Neutrophil (primary cell): Measurements from ENCODE around the gene SULT4A1.

Source experiments
- H3K27ac ChIP-seq: fragments of 200-600 bp; sonication (generic); 2 replicates; pipeline ENCODE4 v1.5.1; 2016; ENCODE audit warnings: mild to moderate bottlenecking, moderate library complexity
- H3K27me3 ChIP-seq: fragments of 200-600 bp; sonication (generic); 2 replicates; pipeline ENCODE4 v1.6.0; 2016; ENCODE audit warnings: mild to moderate bottlenecking
- H3K36me3 ChIP-seq: fragments of 200-600 bp; sonication (generic); 2 replicates; pipeline ENCODE4 v1.5.1; 2017
- H3K4me1 ChIP-seq, 2 experiments: fragments of 200-600 bp in 1 of 2; sonication (generic) in 1 of 2; 1 replicate in 1 of 2; 2 replicates in 1 of 2; pipeline versions ENCODE4 v1.5.1 to v1.6.1; 2013 to 2016; ENCODE audit warnings: low read depth in 1 of 2, low read length in 1 of 2, mild to moderate bottlenecking in 1 of 2, moderate library complexity in 1 of 2; ENCODE audit not compliant: control insufficient read depth in 1 of 2, insufficient read depth in 1 of 2
- H3K4me3 ChIP-seq, 2 experiments: fragments of 200-600 bp in 1 of 2; sonication (generic) in 1 of 2; 1 replicate in 1 of 2; 2 replicates in 1 of 2; pipeline ENCODE4 v1.5.1; 2013 to 2016; ENCODE audit warnings: low read depth in 1 of 2, low read length in 1 of 2, mild to moderate bottlenecking in 1 of 2, moderate library complexity in 1 of 2
- H3K9me3 ChIP-seq: fragments of 200-600 bp; sonication (generic); 2 replicates; pipeline ENCODE4 v1.5.1; 2016
- TF ChIP-seq, protein P1 (sequence below): fragments of 200-600 bp; sonication (generic); IDR thresholded peaks from 2 replicates; pipeline ENCODE4 v1.5.1; 2016; ENCODE audit warnings: antibody characterized with exemption

Gene SULT4A1

DNA sequence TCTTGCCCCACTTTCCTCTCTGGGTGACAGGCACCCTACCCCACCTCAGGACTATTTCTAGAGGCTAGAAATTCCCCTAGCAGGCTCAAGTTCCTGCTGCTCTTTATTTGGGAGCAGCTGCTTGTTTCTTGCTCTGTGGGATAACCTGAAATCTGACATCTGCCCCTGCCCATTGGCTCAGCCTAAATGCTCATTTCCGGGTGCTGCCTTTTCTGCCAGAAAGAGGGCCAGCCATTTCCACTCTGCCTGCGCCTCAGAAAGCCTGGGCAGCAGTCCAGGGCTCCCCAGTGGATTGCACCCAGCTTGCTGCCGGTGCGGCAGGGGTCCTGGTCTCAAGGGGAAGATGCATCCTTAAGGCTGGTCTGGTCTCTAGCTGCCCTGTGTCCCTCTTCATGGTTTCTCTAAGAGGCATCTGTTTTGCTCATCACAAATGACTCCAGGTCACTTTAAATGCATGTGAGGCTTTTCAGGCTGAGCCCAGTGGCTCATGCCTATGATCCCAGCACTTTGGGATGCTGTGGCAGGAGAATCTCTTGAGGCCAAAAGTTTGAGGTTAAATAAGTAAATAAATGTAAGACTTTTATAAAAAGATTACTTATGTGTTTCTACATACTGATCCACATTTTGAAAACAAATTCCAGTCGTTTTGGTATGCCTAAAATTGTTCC is 39.8 kb upstream of the SULT4A1 start:
- Histone ChIP-seq H3K4me1 (no peaks in the 10 kb centered on the region), H3K36me3 (no peaks in the 10 kb centered on the region), H3K27ac (no peak overlapping the region), H3K4me3 (no peak overlapping the region), H3K27me3 (peaks cover 26% of the 10 kb centered on the region), H3K9me3 (no peaks in the 10 kb centered on the region)
- TF ChIP-seq, protein P1, sequence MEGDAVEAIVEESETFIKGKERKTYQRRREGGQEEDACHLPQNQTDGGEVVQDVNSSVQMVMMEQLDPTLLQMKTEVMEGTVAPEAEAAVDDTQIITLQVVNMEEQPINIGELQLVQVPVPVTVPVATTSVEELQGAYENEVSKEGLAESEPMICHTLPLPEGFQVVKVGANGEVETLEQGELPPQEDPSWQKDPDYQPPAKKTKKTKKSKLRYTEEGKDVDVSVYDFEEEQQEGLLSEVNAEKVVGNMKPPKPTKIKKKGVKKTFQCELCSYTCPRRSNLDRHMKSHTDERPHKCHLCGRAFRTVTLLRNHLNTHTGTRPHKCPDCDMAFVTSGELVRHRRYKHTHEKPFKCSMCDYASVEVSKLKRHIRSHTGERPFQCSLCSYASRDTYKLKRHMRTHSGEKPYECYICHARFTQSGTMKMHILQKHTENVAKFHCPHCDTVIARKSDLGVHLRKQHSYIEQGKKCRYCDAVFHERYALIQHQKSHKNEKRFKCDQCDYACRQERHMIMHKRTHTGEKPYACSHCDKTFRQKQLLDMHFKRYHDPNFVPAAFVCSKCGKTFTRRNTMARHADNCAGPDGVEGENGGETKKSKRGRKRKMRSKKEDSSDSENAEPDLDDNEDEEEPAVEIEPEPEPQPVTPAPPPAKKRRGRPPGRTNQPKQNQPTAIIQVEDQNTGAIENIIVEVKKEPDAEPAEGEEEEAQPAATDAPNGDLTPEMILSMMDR: no peak

DNA sequence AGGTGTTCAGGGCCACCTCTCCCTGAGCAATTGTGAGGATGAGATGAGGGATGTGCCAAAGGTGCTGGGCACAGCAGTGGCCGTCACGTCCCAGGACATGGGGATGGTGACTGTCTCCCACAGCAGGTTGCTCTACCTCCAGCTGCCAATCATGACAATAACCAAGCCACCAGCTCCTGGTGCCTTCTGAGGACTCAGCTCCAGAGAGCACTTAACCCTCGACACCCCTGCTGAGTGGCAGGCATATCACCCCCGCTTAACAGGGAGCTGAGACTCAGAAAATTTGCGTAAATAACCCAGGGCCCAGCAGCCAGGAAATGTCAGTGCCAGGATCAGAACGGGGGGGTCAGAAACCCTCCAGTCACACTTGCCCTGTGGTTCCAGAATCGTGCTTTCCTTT is 37.9 kb upstream of the SULT4A1 start:
- Histone ChIP-seq H3K9me3 (no peaks in the 10 kb centered on the region), H3K27me3 (peaks cover 32% of the 10 kb centered on the region), H3K4me1 (no peaks in the 10 kb centered on the region), H3K36me3 (no peaks in the 10 kb centered on the region), H3K27ac (no peak overlapping the region), H3K4me3 (no peak overlapping the region)
- TF ChIP-seq, protein P1: no peak

DNA sequence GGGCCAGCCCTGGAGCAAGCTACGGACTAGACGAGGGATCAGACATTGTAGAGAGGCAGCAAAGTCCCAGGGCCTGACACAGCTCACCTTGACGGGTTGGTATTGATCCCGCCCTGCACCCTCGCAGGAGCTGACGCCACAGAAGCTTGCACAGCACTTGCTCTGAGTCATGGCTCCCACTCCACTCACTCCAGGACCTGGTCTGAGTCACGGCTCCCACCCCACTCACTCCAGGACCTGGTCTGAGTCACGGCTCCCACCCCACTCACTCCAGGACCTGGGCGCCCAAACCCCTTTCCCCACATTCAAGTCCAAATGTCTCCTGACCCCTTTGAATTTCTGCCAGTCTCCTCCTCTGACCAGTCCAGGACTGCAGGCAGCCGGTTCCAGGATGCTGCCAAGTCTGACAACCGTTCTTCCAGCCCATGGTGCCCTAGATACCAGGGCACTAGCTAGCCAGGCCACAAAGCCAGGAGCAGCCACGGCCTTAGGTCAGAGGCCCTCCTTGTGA is 35.5 kb upstream of the SULT4A1 start:
- Histone ChIP-seq H3K4me1 (no peaks in the 10 kb centered on the region), H3K27ac (no peak overlapping the region), H3K36me3 (no peaks in the 10 kb centered on the region), H3K27me3 (peaks cover 46% of the 10 kb centered on the region), H3K4me3 (no peak overlapping the region), H3K9me3 (no peaks in the 10 kb centered on the region)
- TF ChIP-seq, protein P1: no peak

DNA sequence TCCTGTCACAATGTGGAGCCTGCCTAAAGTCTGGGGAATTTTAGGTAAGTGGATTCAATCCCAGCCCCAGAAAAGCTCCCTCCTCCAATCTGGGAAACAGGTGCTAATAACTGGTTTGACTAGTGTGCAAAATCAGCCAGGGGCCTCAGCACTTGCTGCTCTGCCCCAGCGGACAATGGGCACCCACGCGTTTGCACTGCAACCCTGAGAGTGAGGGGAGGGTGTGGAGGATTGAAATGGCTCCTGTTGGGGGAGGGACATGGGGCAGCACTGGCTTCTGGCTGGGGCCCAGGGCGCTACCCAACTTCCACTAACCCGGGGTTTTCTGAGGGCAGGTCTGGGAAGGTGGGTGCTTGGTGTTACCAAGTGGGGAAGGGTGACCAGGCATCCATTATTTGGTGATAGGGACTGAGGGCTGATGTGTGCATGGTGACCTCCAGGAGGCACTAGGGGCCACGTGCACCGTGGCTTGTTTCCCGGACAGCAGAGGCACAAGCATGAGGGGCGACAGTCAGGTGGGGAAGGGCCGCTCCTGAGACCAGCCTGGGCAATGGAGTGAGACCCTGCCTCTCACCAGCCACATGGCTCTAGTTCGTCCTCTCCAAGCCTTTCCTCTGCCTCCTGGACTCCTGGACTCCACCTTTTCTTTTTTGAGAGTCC is 33.8 kb upstream of the SULT4A1 start:
- Histone ChIP-seq H3K27ac (no peak overlapping the region), H3K9me3 (no peaks in the 10 kb centered on the region), H3K36me3 (no peaks in the 10 kb centered on the region), H3K27me3 (peaks cover 55% of the 10 kb centered on the region), H3K4me3 (no peak overlapping the region), H3K4me1 (no peaks in the 10 kb centered on the region)
- TF ChIP-seq, protein P1: no peak

DNA sequence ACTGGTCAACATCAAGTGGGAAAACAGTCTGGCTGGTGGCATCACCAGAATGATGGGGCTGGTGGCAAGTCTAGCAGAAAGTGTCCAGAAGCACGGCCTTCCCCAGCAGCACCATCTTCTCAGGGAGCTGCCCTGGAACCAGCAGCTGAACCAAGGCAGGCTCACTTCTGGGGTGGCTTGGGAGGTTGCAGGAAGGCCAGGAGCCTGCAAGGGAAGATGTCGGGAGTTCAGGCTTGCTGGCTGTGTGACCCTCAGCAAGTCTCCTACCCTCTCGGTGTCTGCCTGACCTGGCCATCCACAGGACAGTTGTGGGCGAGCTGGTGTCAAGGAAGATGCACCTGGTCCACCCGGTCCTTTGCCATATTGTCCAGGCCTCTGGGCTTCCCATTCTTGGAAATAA is 31.8 kb upstream of the SULT4A1 start:
- no peaks in the 10 kb centered on the region for H3K36me3 ChIP-seq
- peaks cover 72% of the 10 kb centered on the region for H3K27me3 ChIP-seq
- no peaks in the 10 kb centered on the region for H3K4me1 ChIP-seq
- no peak overlapping the region for H3K4me3 ChIP-seq
- H3K9me3 ChIP-seq: no peaks in the 10 kb centered on the region
- H3K27ac ChIP-seq: no peak overlapping the region
- TF ChIP-seq, protein P1: no peak
